HEK293T (cell line): ENCODE results near the gene ZNF768.
"Not testable (repeated sequence)": the region's sequence is repeated elsewhere in the genome, so short reads cannot be mapped to it uniquely, and the experiment has no call there.

ENCODE experiments used
- CTCF ChIA-PET: fragments of 350-600 bp; formaldehyde crosslinking; extraction: SDS; loops from one replicate; lab custom pipeline; 2021; ENCODE audit warnings: antibody characterized with exemption, inconsistent platforms; lab: Yijun Ruan, JAX
- POLR2A ChIA-PET: fragments of 350-600 bp; formaldehyde crosslinking; extraction: SDS; loops from one replicate; lab custom pipeline; 2020; ENCODE audit warnings: antibody characterized with exemption, inconsistent platforms; lab: Yijun Ruan, JAX
- DNase-seq: peaks from one replicate; pipeline ENCODE4 v3.0.0; 2012; ENCODE audit warnings: mixed read lengths; ENCODE audit errors: extremely low spot score
- ARNT ChIP-seq: fragments of 450-650 bp; IDR thresholded peaks from 2 replicates; pipeline ENCODE4 v1.6.1; 2017; ENCODE audit warnings: mild to moderate bottlenecking
- BHLHE40 ChIP-seq: fragments of 450-650 bp; IDR thresholded peaks from 2 replicates; pipeline ENCODE4 v1.6.1; 2016; ENCODE audit warnings: mild to moderate bottlenecking, moderate library complexity, borderline replicate concordance
- CTBP1 ChIP-seq: fragments of 450-650 bp; IDR thresholded peaks from 2 replicates; pipeline ENCODE4 v1.6.1; 2016; ENCODE audit warnings: borderline replicate concordance
- ELF4 ChIP-seq: fragments of 450-650 bp; IDR thresholded peaks from 2 replicates; pipeline ENCODE4 v1.6.1; 2017; ENCODE audit warnings: antibody characterized with exemption
- FOXA1 ChIP-seq: fragments of 450-650 bp; IDR thresholded peaks from 2 replicates; pipeline ENCODE4 v1.6.1; 2016; ENCODE audit warnings: mild to moderate bottlenecking
- FOXK2 ChIP-seq: fragments of 450-650 bp; IDR thresholded peaks from 2 replicates; pipeline ENCODE4 v1.6.1; 2016; ENCODE audit warnings: mild to moderate bottlenecking
- FOXM1 ChIP-seq: fragments of 450-650 bp; IDR thresholded peaks from 2 replicates; pipeline ENCODE4 v1.6.1; 2017; ENCODE audit warnings: mild to moderate bottlenecking, borderline replicate concordance
- HDGF ChIP-seq: fragments of 450-650 bp; IDR thresholded peaks from 2 replicates; pipeline ENCODE4 v1.6.1; 2017; ENCODE audit warnings: antibody characterized with exemption, borderline replicate concordance
- L3MBTL2 ChIP-seq: fragments of 450-650 bp; conservative IDR thresholded peaks from 2 replicates; pipeline ENCODE4 v1.6.1; 2016; ENCODE audit warnings: mild to moderate bottlenecking
- LEF1 ChIP-seq: fragments of 450-650 bp; IDR thresholded peaks from 2 replicates; pipeline ENCODE4 v1.6.1; 2017; ENCODE audit warnings: mild to moderate bottlenecking, borderline replicate concordance
- NFRKB ChIP-seq: fragments of 450-650 bp; IDR thresholded peaks from 2 replicates; pipeline ENCODE4 v1.6.1; 2016; ENCODE audit warnings: mild to moderate bottlenecking, moderate library complexity
- SP1 ChIP-seq: fragments of 450-650 bp; IDR thresholded peaks from 2 replicates; pipeline ENCODE4 v1.6.1; 2017
- SUZ12 ChIP-seq: fragments of 450-650 bp; IDR thresholded peaks from 2 replicates; pipeline ENCODE4 v1.6.1; 2016; ENCODE audit warnings: mild to moderate bottlenecking
- TARDBP ChIP-seq: fragments of 450-650 bp; IDR thresholded peaks from 2 replicates; pipeline ENCODE4 v1.6.1; 2016
- ZNF384 ChIP-seq: fragments of 450-650 bp; IDR thresholded peaks from 2 replicates; pipeline ENCODE4 v1.6.1; 2016
- TF ChIP-seq, protein P1 (sequence below): fragments of 450-650 bp; IDR thresholded peaks from 2 replicates; pipeline ENCODE4 v1.6.1; 2016

ZNF768 gene

DNA sequence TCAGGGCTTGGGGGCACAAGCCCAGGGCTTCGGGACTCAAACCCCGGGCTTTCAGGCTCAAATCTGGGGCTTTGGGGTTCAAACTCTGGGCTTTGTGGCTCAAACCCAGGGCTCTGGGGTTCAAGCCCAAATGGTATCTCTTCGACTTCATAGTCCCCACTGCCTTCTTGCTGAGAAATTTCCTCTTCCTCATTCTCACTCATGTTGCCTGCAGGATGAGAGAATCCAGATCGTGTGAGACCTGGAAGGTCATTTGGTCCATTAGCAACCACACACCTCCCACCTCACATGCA is 576 bp downstream of the ZNF768 start:
- no peak for DNase-seq
- TF ChIP-seq FOXA1 (no peak), SP1 (no peak), BHLHE40 (no peak), ELF4 (no peak), TARDBP (no peak), FOXK2 (no peak), NFRKB (no peak), ARNT (no peak), HDGF (no peak), CTBP1 (no peak), LEF1 (no peak), SUZ12 (no peak), L3MBTL2 (no peak), FOXM1 (no peak), ZNF384 (no peak)
- TF ChIP-seq, protein P1, sequence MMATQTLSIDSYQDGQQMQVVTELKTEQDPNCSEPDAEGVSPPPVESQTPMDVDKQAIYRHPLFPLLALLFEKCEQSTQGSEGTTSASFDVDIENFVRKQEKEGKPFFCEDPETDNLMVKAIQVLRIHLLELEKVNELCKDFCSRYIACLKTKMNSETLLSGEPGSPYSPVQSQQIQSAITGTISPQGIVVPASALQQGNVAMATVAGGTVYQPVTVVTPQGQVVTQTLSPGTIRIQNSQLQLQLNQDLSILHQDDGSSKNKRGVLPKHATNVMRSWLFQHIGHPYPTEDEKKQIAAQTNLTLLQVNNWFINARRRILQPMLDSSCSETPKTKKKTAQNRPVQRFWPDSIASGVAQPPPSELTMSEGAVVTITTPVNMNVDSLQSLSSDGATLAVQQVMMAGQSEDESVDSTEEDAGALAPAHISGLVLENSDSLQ, result no peak
- ChIA-PET CTCF (interaction anchor here (0.8 to 1.2 kb wide), 3 partner anchors 90 to 414 kb away, joined by 3 to 5 read pairs (median 4); partner anchors contain the start of gene DCTPP1), POLR2A (interaction anchor here (1.0 to 7.2 kb wide), 18 partner anchors 8 to 133 kb away, joined by 3 to 49 read pairs (median 8); partner anchors contain the start of genes DCTPP1, FBRS, SEPHS2 and ZNF688)

DNA sequence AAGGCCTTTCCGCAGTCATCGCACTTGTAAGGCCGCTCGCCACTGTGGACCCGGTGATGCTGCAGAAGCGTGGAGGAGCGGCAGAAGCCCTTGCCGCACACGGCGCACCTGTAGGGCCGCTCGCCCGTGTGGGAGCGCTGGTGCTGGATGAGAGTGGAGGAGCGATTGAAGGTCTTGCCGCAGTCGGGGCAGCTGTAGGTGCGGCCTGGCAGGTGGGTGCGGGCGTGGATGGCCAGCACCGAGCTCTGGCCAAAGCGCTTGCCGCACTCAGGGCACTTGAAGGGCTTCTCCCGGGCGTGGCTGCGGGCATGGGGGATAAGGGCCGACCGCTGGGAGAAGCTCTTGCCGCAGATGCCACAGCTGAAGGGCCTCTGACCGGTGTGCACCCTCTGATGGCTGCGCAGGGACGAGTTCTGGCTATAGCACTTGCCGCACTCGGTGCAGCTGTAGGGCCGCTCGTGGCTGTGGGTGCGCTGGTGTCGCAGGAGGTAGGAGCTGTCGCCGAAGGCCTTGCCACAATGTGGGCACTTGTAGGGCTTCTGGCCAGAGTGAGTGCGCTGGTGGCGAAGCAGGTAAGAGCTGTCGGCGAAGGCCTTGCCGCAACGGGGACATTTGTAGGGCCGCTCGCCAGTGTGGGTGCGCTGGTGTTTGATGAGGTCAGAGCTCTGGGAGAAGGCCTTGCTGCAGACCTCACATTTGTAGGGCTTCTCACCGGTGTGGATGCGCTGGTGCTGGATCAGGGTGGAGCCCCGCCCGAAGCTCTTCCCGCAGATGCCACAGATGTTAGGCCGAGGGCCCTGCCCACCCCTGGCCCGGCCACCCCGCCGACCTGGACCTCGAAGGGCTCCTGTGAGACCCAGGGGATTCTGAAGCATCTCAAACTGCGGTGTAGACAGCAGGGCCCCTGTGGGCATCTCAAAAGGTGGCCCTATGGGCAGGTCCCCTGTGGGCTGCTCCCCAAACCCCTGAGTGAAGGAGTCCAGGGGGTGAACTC is 1.5 kb downstream of the ZNF768 start:
- TF ChIP-seq ELF4, result no peak
- no peak for TF ChIP-seq HDGF
- TF ChIP-seq L3MBTL2, result no peak
- no peak for TF ChIP-seq SP1
- no peak for TF ChIP-seq NFRKB
- no peak for TF ChIP-seq CTBP1
- no peak for TF ChIP-seq FOXK2
- TF ChIP-seq LEF1, result no peak
- no peak for TF ChIP-seq FOXM1
- no peak for TF ChIP-seq BHLHE40
- TF ChIP-seq FOXA1, result no peak
- TF ChIP-seq TARDBP, result no peak
- TF ChIP-seq ARNT, result no peak
- no peak for TF ChIP-seq ZNF384
- TF ChIP-seq, protein P1, result no peak
- no peak for TF ChIP-seq SUZ12
- DNase-seq, result no peak
- ChIA-PET POLR2A (interaction anchor here (0.7 to 7.2 kb wide), 30 partner anchors 8 to 134 kb away, joined by 3 to 49 read pairs (median 5); partner anchors contain the start of genes DCTPP1, FBRS, PRR14 and SEPHS2), CTCF (interaction anchor here (0.8 to 1.2 kb wide), 3 partner anchors 91 to 413 kb away, joined by 3 to 5 read pairs (median 4); partner anchors contain the start of gene DCTPP1)

DNA sequence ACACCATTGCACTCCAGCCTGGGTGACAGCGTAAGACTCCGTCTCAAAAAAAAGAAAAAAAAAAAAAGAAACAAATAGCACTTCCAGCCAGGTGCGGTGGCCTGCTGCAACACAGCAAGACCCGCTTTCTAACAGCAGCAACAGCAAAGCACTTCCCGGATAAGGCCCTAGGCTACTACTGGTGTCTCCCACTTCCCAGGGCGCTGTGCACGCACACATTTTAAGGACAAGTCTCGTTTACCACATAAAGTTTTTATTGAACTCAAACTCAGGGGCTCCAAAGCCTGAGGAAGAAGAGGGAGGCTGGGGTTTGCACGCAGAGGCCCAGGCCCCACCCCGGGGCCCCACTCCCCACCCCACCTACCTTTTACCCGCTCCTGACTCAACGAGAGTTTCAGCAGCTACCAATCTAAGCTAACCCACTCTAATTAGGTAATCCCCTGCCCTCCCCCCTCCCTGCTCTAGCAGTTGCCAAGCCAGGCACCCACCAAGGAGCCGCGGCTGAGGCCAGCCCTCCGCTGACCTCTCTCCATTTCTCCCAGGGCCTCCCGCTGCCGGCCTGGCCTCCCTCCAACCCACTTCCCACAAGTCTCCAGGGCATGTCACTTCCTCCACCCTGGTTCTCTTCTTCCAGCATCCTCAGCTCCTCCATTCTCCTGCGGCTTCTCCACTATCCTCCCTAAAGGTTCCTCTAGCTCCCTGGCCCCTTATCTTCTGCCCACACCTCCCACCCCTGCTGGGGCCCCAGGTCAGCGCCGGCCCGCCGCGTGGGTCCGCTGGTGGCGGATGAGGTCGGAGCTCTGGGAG is 2.4 kb downstream of the ZNF768 start:
- CTCF ChIA-PET, result no interaction called here
- no peak for DNase-seq
- POLR2A ChIA-PET, result interaction anchor here (0.7 to 7.2 kb wide), 18 partner anchors 10 to 135 kb away, joined by 3 to 49 read pairs (median 6); partner anchors contain the start of genes DCTPP1, FBRS, SEPHS2 and ZNF688
- TF ChIP-seq LEF1, result no peak
- no peak for TF ChIP-seq FOXK2
- TF ChIP-seq CTBP1, result no peak

DNA sequence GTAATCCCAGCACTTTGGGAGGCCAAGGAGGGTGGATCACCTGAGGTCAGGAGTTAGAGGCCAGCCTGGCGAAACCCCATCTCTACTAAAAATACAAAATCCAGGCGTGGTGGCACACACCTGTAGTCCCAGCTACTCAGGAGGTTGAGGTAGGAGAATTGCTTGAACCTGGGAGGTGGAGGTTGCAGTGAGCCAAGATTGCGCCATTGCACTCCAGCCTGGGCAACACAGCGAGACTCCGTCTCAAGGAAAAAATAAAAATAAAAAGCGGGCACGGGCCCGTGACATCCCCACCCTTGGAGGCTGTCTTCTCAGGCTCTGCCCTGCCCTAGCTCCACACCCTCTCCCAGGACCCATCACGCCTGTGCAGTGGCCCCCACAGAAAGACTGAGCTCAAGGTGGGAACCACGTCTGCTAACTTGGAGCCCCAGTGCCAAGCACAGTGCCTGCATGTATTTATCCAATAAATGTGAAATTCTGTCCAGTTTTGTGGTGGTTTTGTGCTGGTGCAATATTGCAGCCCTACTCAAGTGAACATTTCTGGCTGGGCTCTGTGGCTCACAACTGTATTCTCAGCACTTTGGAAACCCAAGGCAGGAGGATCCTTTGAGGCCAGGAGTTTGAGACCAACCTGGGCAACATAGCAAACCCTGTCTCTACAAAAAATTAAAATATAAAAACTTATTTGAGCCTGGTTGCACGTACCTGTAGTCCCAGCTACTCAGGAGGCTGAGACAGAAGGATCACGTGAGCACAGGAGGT is 3.5 kb downstream of the ZNF768 start:
- DNase-seq, result not testable (repeated sequence)
- ChIA-PET POLR2A (interaction anchor here (1.1 to 1.7 kb wide), 6 partner anchors 10 to 24 kb away, joined by 3 to 9 read pairs (median 4); partner anchors contain the start of gene ZNF747), CTCF (interaction anchor here (0.6 to 1.1 kb wide), 2 partner anchors 22 to 46 kb away, joined by 3 to 5 read pairs; no protein-coding TSS in a partner anchor)

DNA sequence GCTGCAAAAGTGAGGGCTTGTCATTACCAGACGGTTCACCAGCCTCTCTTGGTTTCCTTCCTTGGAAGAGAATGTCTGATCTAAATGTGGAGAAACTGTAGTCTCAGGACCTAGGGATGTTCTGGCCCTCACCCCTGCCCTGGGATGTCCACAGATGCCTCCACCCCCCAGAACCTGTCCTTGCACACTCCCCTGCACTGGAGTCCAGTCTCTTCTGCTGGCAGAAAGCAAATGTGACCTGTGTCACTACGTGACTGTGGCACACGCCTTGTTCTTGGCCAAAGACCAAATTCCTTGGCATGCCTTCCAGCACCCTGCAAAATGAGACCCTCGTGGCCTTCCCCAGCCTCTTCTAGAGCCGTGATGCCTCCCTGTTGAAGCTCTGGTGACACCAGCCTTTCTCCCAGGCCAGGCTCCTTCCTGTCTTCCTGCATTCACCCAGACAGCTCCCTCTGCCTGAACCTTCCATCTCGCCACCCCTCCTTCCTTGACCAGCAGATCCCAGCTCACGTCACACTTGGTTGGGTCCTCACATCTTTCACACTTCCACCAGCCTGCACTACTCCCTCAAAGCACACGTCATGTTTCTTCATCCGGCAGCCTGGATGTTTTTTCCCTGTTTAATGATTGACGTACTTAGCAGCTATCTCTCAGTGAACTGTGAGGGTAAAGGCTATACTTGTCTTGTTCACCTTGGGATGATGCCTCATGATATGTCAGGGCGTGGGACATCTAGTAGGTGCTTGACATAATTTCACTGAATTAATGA is 4.3 kb downstream of the ZNF768 start:
- no peak for DNase-seq
- ChIA-PET CTCF (interaction anchor here (0.6 to 1.1 kb wide), 2 partner anchors 21 to 46 kb away, joined by 3 to 5 read pairs; no protein-coding TSS in a partner anchor), POLR2A (interaction anchor here (1.1 to 1.7 kb wide), 6 partner anchors 9 to 23 kb away, joined by 3 to 9 read pairs (median 4); partner anchors contain the start of gene ZNF747)
- TF ChIP-seq TARDBP (no peak), ARNT (no peak), FOXM1 (no peak), FOXA1 (no peak), CTBP1 (no peak), NFRKB (no peak)
- TF ChIP-seq, protein P1, result no peak
